Stomach (tissue), 4 donors: ENCODE data around the gene DEF6.

ENCODE experiments used
- CTCF ChIP-seq, 7 experiments: fragments of 450-650 bp in 4 of 7; fragments of 200-600 bp in 3 of 7; sonication (generic) in 3 of 7; IDR thresholded peaks; one replicate each; pipeline ENCODE4 v1.5.1; 2016 to 2019; ENCODE audit warnings: antibody characterized with exemption in 7 of 7, control low read depth in 2 of 7, mild to moderate bottlenecking in 1 of 7
- EP300 ChIP-seq: sonication (generic); formaldehyde crosslinking; IDR thresholded peaks from one replicate; pipeline ENCODE4 v1.6.1; 2017; ENCODE audit warnings: antibody characterized with exemption
- POLR2A ChIP-seq, 4 donors: fragments of 450-650 bp; IDR thresholded peaks; one replicate each; pipeline ENCODE4 v1.6.1; 2016; ENCODE audit warnings: antibody characterized with exemption in 4 of 4, control low read depth in 2 of 4, mild to moderate bottlenecking in 1 of 4, moderate library complexity in 1 of 4
- POLR2AphosphoS5 ChIP-seq, 3 donors: sonication (generic); formaldehyde crosslinking; IDR thresholded peaks; one replicate each; pipeline ENCODE4 v1.6.1; 2016; ENCODE audit warnings: antibody characterized with exemption in 3 of 3

GRCh38 chr6:35296931-35297600 is 552 bp upstream of the DEF6 start:
- TF ChIP-seq POLR2A (IDR thresholded peaks at IDR 0.05): no peak
- TF ChIP-seq CTCF (IDR thresholded peaks at IDR 0.05): no peak
- TF ChIP-seq EP300: no peak
- TF ChIP-seq POLR2AphosphoS5 (IDR thresholded peaks at IDR 0.05): no peak
